SU-DHL-6 (cell line): ENCODE results near the gene IFNL2.
"Not testable (repeated sequence)": the region's sequence is repeated elsewhere in the genome, so short reads cannot be mapped to it uniquely, and the experiment has no call there.

Experiments
- EZH2phosphoT487 ChIP-seq: fragments of 200-600 bp; sonication (generic), shearing (Covaris generic); conservative IDR thresholded peaks from 2 replicates; pipeline ENCODE4 v1.6.1; 2018; ENCODE audit warnings: mild to moderate bottlenecking, antibody characterized with exemption, low read length, moderate library complexity, mixed read lengths
- TF ChIP-seq, protein P1 (sequence below): fragments of 200-600 bp; sonication (generic); IDR thresholded peaks from one replicate; pipeline ENCODE4 v1.5.1; 2017; ENCODE audit warnings: antibody characterized with exemption, mild to moderate bottlenecking, low read length, moderate library complexity; ENCODE audit not compliant: insufficient read depth, poor library complexity, severe bottlenecking

DNA sequence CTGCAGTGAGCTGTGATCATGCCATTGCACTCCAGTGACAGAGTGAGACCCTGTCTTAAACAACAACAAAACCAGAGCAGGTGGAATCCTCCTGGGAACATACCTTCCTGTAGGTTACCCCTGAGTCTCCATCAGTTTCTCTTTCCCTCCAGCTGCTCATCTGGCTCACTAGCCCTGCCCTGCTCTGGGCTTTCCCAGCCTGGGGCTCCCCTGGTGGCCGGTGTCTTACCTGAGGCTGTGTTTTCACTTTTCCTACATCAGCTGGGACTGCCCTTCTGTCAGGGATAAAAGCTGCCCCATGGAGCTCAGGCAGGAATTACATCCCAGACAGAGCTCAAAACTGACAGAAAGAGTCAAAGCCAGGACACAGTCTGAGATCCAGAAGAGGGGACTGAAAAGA, at the start of gene IFNL2:
- TF ChIP-seq, protein P1, sequence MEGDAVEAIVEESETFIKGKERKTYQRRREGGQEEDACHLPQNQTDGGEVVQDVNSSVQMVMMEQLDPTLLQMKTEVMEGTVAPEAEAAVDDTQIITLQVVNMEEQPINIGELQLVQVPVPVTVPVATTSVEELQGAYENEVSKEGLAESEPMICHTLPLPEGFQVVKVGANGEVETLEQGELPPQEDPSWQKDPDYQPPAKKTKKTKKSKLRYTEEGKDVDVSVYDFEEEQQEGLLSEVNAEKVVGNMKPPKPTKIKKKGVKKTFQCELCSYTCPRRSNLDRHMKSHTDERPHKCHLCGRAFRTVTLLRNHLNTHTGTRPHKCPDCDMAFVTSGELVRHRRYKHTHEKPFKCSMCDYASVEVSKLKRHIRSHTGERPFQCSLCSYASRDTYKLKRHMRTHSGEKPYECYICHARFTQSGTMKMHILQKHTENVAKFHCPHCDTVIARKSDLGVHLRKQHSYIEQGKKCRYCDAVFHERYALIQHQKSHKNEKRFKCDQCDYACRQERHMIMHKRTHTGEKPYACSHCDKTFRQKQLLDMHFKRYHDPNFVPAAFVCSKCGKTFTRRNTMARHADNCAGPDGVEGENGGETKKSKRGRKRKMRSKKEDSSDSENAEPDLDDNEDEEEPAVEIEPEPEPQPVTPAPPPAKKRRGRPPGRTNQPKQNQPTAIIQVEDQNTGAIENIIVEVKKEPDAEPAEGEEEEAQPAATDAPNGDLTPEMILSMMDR = not testable (repeated sequence)
- not testable (repeated sequence) for TF ChIP-seq EZH2phosphoT487
